GM20431 (cell line): ENCODE results near the gene SLC13A2.

Experiments
- in situ Hi-C: fragments of 300-500 bp; cut with MseI, MboI; formaldehyde crosslinking; loops from one replicate; pipeline ENCODE4 v1.15.0; 2020; ENCODE audit warnings: low sequenced_read_pairs; ENCODE audit not compliant: unreplicated experiment

The SLC13A2 gene

DNA sequence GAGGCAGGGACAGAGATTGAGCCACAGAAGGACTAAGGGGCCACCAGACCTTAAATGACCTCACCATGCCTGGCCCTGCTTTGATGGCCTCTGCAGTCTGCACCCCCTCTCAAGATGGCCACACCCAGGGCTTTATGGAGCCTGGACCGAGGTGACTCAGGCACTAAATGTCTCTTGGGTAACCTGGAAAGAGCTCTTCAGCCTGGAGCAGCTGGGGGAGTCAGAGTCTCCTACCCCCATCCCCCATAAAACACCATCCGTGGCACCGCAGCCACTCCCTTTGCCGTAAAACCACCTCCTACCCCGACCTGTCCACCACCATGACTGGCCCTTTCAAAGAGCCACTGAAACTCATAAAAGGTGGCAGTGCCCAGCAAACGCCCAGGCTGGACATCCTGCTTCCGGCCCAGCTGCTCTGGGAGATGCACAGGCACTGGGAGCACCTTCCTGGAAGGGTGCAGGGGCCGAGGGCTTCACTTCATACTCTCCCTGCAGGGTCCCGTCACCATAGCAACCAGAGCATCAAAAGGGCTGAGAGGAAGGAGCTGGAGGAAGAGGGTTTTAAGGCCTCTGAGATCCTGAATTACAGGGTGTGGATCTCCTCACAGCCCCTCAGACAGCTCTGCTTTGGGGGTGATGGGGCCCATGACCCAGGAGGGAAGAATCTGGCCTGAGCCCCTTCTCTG lies 55.0 kb downstream of the SLC13A2 start:
- in situ Hi-C loops = no loop called here

DNA sequence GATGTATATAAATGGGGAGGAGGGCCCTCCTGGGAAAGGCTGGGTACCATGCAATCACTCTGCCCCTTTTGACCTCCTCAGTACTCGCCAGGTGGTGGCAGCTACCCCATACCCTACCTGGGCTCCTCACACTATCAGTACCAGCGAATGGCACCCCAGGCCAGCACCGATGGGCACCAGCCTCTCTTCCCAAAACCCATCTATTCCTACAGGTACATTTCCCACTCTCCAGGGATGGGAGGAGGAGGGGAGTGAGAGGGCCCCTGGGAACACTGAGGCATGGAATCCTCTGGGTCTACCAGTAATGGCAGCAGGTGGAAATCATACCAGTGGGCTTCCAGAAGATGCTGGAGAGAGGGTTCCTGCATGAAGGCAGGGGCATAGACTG lies 55.6 kb downstream of the SLC13A2 start:
- in situ Hi-C loops = no loop called here

DNA sequence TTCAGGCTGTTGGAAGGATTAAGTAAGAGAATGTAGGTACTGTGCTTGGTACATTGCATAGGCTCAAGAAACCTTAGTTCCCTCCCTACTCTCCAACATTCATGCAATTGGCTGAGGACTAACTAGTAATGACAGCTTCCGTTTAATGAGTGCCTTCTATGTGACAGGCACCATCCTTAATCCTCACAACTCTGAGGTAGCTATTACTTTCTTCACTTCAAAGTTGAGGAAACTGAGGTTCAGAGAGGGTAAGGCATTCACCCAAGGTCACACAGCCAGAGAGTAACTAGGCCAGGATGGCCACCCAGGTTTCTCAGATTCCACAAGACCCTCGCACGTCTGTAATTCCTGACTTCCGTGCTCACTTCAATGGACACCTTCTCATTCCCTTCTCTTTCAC lies 56.8 kb downstream of the SLC13A2 start:
- in situ Hi-C loops = no loop called here

DNA sequence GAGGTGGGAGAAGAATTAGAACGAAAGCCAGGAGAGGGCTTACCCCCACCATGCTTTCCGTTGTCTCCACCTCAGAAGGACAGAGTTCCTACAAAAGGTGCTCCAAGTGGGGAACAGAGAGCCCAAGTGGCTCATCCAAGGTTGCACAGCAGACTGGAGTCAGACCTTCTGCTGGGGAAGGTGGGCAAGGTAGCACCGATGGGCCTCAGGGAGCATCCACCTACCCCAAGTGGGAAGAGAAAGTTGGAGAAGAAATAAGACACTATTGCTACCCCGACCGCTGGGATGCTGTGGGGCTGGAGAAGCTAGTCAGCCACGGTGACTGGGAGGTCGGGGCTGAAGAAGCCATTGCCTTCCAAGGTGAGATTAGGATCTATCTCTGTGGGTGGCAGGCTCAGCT lies 57.5 kb downstream of the SLC13A2 start:
- in situ Hi-C loops = no loop called here

DNA sequence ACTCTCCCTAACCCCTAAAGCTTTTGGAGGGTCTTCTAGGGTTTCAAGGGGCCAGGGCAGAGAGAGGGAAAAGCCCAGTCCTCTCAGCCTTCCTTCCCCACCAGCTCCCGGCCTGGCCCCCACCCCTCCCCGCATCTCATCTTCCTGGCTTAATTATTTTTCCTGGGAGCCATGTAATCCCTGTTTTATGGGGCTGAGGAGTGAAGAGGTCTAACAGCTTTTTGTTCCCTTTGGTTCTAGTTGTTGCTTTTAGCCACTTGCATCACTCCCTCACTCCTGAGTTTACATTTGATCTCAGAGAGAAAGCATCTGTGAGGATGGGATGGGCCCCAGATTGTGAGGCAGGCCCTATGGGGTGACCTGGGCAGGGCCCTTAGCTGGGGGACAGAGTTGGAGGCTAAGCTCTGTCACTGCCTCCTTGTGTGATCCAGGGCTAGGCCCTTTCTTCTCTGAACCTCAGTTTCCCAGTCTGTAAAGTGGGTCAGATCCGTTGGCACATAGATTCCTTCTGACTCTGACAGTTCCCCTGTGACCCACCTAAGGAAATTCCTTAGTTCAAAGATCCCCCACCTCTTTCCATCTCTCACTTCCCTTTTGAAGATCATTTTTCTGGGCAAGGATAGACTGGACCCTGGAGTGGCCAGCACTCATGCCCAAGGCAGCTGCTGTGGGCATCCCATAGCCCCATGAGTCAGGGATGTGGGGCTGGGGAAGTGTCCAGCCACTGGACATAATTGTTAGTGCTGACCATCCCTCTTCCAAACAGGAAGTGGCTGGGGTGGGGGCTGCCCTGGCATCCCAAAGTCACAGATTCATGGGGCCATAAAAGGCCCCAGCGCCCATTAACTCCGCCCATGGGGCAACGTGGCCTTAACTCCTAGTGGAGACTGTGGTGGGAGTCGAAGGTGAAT lies 58.9 kb downstream of the SLC13A2 start:
- in situ Hi-C loops = no loop called here

DNA sequence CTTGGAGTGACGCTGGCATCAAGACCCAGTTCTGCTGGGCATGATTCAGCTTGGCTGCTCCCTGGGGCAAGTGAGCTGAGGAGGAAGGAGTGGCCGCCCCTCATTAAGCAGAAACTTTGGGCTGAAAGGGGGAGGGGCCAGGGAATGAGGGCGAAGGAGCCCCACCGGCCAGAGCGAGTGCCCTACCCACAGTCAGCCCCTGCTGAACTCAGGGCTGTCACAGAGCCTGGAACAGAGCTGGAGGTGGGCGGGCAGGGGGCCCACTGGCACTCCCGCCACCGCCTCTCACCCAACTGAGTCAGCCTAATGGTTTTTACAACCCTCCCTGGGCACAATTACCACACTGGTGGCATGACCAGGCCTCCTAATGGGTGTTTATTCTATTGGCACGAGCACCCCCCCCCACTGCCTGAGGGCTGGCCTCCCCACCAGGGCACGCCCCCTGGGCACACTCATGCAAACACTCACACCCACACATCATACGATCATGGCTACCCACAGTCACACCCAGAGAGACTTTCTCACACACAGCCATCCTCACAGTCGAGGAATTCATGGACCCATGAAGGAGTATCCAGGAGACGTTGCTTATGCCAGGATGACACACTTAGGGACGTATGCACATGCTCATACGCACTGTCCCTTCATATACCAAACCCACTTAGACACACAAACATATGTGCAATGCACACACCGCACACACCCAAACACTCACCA lies 59.8 kb downstream of the SLC13A2 start:
- in situ Hi-C loops = no loop called here

DNA sequence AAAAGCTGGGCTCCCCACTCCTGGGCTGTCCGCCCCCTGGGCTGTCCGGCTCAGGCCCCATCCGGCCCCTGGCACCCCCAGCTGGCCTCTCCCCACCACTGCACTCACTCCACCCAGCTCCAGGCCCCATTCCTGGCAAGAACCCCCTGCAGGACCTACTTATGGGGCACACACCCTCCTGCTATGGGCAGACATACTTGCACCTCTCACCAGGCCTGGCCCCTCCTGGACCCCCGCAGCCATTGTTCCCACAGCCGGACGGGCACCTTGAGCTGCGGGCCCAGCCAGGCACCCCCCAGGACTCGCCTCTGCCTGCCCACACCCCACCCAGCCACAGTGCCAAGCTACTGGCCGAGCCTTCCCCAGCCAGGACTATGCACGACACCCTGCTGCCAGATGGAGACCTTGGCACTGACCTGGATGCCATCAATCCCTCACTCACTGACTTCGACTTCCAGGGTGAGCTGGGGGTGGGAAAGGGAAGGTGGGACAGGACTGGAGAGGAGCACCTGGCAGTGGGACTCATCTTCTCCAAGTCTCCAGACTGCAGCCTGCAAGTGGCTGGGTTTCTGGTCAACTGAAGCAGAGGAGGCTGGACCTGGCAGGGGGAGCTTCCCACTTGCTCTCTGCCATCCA lies 61.4 kb downstream of the SLC13A2 start:
- in situ Hi-C loops = loop anchor here (5.0 kb wide), 1 partner anchor 38 kb away; no protein-coding TSS in a partner anchor

DNA sequence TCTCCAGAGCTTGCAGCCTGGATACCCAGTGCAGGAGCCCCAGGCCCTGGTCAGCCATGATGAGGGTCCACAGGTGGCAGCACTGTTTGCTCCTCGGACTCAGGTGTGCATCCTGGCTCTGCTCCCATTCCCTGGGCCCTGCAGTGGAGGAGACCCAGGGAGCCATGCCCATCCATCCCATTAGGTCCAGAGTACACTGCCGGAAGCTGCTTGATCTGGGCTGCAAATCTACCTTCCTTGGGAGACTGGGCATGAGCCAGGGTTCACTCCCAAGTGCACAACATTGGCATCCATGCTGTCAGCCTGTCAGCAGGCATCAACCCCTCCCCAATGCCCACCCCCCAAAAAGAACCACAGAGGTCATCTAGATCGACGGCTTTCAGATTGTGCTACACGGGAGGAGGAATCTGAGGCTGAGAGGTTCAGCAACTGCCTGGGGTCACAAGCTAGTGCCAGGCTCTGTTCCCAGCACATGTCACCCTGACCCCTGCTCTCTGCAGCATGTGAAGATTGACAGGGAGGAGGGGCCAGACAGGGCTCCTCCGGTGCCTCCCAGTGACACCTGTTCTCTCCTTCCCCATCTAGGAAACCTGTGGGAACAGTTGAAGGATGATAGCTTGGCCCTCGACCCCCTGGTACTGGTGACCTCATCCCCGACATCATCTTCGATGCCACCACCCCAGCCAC lies 63.2 kb downstream of the SLC13A2 start:
- in situ Hi-C loops = loop anchor here (5.0 kb wide), 1 partner anchor 39 kb away; no protein-coding TSS in a partner anchor

DNA sequence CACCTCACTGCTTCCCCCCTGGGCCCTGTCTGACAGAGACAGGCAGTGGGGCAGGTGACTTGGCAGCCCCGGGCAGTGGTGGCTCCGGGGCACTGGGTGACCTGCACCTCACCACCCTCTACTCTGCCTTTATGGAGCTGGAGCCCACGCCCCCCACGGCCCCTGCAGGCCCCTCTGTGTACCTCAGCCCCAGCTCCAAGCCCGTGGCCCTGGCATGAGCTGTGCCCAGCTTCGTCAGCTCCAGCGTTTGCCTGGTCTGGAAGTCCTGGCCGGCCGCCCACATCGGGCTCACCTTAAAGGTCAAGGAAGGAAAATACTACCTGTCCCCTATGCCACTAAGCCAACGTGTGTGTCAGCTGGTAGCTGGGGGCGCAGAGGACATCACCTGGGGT lies 63.8 kb downstream of the SLC13A2 start:
- in situ Hi-C loops = loop anchor here (5.0 kb wide), 1 partner anchor 40 kb away; no protein-coding TSS in a partner anchor

DNA sequence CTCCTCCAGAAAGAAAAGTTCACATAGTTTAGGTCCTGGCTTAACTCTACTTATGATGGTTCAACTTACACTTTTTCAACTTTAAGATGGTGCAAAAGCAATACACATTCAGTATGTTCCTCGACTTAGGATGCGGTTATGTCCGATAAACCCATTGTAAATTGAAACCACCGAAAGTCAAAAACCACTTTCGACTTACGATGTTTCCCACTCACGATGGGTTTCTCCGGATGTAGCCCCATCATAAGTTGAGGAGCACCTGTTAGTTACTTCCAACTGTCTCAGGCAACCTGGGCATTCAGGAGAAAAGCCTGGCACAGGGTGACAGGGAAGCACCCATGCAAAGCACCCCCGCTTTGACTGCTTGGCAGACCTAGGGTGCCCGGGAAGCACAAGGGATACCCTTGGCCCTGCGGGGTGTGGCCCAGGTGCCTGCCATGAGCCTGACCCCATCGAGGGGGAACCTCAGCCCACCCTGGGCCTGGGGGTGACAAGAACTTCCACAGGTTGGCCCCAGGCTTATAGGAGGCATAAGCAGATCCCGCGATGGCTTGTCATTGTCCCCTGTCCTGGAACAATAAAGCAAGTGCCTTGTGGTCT lies 65.0 kb downstream of the SLC13A2 start:
- in situ Hi-C loops = loop anchor here (5.0 kb wide), 1 partner anchor 41 kb away; no protein-coding TSS in a partner anchor

DNA sequence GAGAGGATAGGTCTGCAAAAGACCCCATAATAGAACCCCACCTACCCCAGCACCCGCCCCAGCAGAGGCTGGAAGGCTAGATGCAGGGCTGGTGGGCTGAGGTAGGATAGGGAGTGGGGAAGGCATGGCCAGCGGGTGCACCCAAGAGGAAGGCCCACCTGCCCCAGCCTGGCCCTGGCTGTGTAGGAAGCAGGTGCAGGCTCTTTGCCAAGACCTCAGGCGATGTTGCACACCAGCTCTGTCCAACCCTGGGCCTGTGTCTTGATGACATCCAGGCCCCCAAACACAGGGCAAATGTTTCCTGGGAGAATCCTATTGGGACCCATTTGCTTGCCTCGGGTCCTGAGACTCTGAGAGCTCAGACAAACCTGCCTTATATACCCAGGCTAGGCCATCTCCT lies 66.8 kb downstream of the SLC13A2 start:
- in situ Hi-C loops = no loop called here

DNA sequence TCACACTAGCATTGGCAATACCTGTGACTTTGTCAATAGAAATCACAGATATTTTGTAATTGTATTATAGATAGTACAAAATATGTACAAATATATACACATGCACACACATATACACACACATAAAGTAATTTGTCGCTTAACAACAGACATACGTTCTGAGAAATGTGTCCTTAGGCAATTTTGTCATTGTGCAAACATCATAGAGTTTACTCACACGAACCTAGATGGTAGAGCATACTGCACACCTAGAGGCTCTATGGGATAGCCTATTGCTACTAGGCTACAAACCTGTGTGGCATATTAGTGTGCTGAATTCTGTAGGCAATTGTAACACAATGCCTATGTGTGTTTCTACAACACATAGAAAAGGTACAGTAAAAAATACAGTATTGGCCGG lies 68.0 kb downstream of the SLC13A2 start:
- in situ Hi-C loops = no loop called here

DNA sequence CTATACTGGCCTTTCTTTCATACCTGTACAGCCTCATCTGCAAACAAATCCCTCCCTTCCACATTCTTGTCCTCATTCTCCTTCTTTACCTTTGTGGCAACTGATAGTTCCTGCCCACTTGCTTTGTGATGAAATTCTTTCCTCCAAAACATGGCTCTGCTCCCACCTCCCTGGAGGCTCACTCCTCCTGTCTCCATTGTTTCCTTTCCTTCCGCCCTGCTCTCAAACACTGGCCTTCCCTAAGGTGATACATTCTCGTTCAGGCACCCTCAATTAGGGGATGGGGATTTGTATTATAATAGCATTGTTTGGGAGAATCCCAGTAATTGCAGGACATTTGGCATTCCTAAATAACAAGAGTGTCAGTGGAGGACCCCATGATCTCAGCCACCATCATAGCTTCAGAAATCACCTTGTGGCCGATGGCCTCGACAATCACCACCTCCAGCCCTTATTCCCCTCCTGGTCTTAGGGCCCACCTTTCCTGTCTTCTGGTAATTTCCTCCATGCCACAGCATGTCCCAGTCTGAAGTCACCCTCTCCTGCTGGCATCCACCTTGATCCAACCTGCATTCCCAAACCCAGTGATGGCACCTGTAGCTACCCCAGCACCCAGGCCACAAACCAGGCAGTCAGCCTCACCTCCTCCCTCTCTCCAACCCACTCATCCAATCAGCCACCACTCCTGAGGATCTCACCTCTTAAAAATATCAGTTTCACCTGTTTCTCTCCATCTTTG lies 71.1 kb downstream of the SLC13A2 start:
- in situ Hi-C loops = no loop called here

DNA sequence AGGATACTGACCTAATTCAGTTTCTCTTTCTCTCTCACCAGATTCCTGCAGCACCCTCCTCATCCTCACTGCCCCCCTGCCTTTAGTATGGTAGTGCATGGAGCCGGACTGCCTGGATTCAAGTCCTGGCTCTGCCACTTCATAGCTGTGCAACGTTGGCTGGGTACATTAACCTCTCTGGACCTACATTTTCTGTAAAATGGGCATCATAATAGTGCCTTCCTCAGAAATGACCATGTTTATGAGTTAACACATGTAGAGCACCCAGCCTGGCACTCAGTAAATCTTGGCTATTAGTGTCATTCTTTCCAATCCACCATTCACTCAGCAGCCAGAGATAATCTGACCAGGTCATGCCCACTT lies 71.7 kb downstream of the SLC13A2 start:
- in situ Hi-C loops = no loop called here

DNA sequence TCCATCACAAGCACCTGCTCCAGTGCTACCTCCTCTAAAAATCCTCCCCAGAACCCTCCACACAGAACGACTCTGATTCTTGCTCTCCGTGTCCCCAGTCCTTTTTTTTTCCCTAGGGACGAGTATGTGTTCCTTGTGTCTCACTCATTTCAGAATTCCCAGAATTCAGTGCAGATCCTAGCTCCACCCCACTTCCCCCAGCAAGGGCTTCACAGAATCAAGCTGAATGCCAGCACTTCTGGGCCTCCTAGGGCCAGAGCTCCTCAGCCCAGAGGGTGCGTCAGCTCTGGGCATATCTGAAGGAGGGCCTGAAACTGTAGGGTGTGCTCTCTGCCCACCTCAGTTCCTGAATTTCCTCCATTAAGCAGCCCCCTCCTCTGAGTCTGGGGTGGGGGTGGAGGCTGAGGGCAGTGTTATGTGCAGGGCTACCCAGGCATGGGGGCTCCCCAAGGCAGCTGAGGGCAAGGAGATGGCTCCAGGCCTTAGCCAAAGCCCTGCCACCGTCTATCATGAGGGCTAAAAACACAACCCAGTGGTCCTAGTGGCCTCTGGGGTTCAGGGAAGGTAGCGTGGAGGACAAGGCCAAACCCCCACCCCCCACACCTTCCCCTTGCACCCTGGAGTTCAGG lies 72.5 kb downstream of the SLC13A2 start:
- in situ Hi-C loops = no loop called here

DNA sequence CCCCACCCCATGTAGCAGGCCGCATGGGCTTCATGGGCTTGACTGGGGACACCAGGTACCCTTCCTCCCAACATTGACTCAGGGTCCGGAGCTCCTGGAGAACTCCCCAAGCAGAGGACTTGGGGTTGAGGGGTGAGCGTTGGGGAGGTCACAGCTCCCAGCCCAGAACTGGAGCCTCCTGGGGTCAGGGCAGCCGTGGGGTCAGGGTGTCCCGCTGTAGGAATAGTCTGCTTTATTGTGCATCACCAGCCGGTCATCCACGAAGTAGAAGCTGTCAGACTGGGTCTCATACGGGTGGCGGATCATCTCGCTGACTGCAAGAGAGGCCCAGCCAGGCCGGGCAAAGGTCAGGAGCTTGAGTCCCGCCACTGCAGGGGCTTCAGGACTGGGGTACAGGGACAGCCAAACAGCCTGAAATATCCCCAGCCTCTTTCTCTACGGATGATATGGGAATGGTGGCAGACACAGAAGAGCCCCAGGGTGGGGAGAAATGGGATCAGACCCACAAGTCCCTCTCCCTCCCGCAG lies 73.7 kb downstream of the SLC13A2 start:
- in situ Hi-C loops = no loop called here
